Measurements from ENCODE around the gene SLC12A5. TPM values are rescaled to one million over a fixed set of nuclear protein-coding genes. Genes with fewer than 3 reads are reported as not detected.
A peak's percentile ranks its signal among the peaks of the same experiment; 100 is the strongest.

SLC12A5 gene
- total and polyA plus RNA-seq, 7 donors, result 0.29 TPM; not detected in 6

- H3K27me3 ChIP-seq (ENCODE audit: insufficient read depth in 3 of 3, low read length in 2 of 3), result peaks cover 0 to 82% (median 30%) of the 10 kb centered on the region in 3 donors
- no peaks in the 10 kb centered on the region for H3K4me1 ChIP-seq
- no peaks in the 10 kb centered on the region for H3K9me3 ChIP-seq
- peak; percentile 56 to 80 for DNase-seq
- peak; percentile 64 to 86 (median 68) for ATAC-seq
- TF ChIP-seq CTCF (IDR thresholded peaks at IDR 0.05), result peak; percentile 61
- H3K4me3 ChIP-seq, result no peak overlapping the region
- no peaks in the 10 kb centered on the region for H3K36me3 ChIP-seq (ENCODE audit: insufficient read depth in 1 of 2, low read depth in 1 of 2)
- intact Hi-C loops (cut with DNase I), result loop anchor here (2.0 to 10.0 kb wide), 5 partner anchors 64 to 325 kb away; partner anchors contain the start of gene NCOA5 (in 1 of the 2)
- 2% methylated on average over 25 to 36 of the region's 37 CpGs for WGBS, 3 donors
- no peak overlapping the region for H3K27ac ChIP-seq
These were observed 6.4 kb upstream of the SLC12A5 start for GRCh38 chr20:46022411-46023147.

GRCh38 chr20:46023148-46023484 is 5.9 kb upstream of the SLC12A5 start:
- DNase-seq (no peak), ATAC-seq (no peak)
- TF ChIP-seq CTCF (IDR thresholded peaks at IDR 0.05), result no peak
- Histone ChIP-seq H3K36me3 (ENCODE audit: insufficient read depth in 1 of 2, low read depth in 1 of 2) (no peaks in the 10 kb centered on the region), H3K27ac (no peak overlapping the region), H3K4me3 (no peak overlapping the region), H3K4me1 (no peaks in the 10 kb centered on the region), H3K9me3 (no peaks in the 10 kb centered on the region), H3K27me3 (ENCODE audit: insufficient read depth in 3 of 3, low read length in 2 of 3) (peaks cover 0 to 86% (median 30%) of the 10 kb centered on the region in 3 donors)
- WGBS, 3 donors, result 34 to 36% (median 34%) methylated on average over 8 of the region's 8 CpGs
- intact Hi-C loops (cut with DNase I), result loop anchor here (2.0 to 10.0 kb wide), 5 partner anchors 64 to 324 kb away; partner anchors contain the start of gene NCOA5 (in 1 of the 2)

GRCh38 chr20:46023999-46024398 is 5.0 kb upstream of the SLC12A5 start:
- Histone ChIP-seq H3K9me3 (no peaks in the 10 kb centered on the region), H3K4me3 (no peak overlapping the region), H3K4me1 (no peaks in the 10 kb centered on the region), H3K36me3 (ENCODE audit: insufficient read depth in 1 of 2, low read depth in 1 of 2) (no peaks in the 10 kb centered on the region), H3K27ac (no peak overlapping the region), H3K27me3 (ENCODE audit: insufficient read depth in 3 of 3, low read length in 2 of 3) (peaks cover 0 to 87% (median 34%) of the 10 kb centered on the region in 3 donors)
- ATAC-seq (no peak), DNase-seq (no peak)
- WGBS, 3 donors, result 60 to 70% (median 63%) methylated on average over 4 of the region's 4 CpGs
- TF ChIP-seq CTCF (IDR thresholded peaks at IDR 0.05), result no peak
- intact Hi-C loops (cut with DNase I), result loop anchor here (2.0 to 10.0 kb wide), 5 partner anchors 63 to 323 kb away; partner anchors contain the start of gene NCOA5 (in 1 of the 2)

GRCh38 chr20:46025376-46025783 is 3.6 kb upstream of the SLC12A5 start:
- Histone ChIP-seq H3K4me3 (no peak overlapping the region), H3K4me1 (no peaks in the 10 kb centered on the region), H3K9me3 (no peaks in the 10 kb centered on the region), H3K27me3 (ENCODE audit: insufficient read depth in 3 of 3, low read length in 2 of 3) (peaks cover 4 to 90% (median 32%) of the 10 kb centered on the region in 3 donors), H3K36me3 (ENCODE audit: insufficient read depth in 1 of 2, low read depth in 1 of 2) (no peaks in the 10 kb centered on the region), H3K27ac (no peak overlapping the region)
- no peak for ATAC-seq
- 46 to 58% (median 48%) methylated on average over 10 of the region's 10 CpGs for WGBS, 3 donors
- DNase-seq, result no peak
- intact Hi-C loops (cut with DNase I), result loop anchor here in 1 of 2 donors (10.0 kb wide), 1 partner anchor 129 kb away; no protein-coding TSS in a partner anchor
- no peak for TF ChIP-seq CTCF (IDR thresholded peaks at IDR 0.05)
